GM21515 (cell line): ENCODE data around the gene TBXT.
"Not testable (repeated sequence)": the region's sequence is repeated elsewhere in the genome, so short reads cannot be mapped to it uniquely, and the experiment has no call there.

Experiments
- ATAC-seq: cut with Tn5 transposase; IDR thresholded peaks from one replicate; pipeline ENCODE4 v1.9.1; 2021; ENCODE audit not compliant: unreplicated experiment

TBXT gene, protein sequence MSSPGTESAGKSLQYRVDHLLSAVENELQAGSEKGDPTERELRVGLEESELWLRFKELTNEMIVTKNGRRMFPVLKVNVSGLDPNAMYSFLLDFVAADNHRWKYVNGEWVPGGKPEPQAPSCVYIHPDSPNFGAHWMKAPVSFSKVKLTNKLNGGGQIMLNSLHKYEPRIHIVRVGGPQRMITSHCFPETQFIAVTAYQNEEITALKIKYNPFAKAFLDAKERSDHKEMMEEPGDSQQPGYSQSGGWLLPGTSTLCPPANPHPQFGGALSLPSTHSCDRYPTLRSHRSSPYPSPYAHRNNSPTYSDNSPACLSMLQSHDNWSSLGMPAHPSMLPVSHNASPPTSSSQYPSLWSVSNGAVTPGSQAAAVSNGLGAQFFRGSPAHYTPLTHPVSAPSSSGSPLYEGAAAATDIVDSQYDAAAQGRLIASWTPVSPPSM

DNA sequence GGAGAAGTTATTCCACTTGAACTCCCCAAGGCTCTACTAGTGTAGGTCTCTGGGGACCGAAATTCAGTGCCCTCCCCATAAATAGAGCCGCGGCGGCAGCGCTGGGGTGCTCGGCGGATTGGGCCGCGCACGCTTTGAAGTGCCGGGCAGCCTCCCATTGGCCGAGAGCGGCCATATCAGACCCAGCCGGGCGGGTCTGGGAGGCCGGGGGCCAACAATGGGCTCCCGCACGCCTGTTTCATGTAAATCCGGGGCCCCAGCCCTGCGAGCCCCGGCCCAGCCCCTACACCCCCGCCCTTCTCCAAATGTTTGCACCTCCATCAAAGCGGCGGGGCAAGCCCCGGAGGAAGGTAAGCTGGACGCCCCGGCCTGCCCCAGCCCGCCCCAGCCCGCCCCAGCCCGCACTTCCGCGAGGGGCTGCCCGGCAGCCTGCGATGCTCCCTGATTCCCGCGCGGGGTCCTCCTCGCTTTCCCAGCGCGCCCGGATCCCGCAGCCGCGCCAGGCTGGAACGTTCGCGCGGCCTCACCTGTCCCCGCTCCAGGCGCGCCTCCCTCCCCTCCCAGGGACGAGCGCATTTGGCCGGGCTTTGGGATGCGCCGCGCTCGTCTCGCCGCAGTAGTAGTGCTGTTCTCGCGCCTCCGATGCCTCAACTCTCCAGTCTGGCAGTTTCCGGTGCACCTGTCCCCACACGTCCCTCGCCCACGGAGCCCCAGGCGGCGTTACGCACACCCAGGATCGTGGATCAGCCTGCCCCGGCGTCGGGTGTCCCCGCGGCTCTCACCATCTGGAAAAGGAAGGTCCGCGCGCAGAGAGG lies at the start of gene TBXT:
Gene TBXT (minus strand): TSS at position 51 of the 815 bp plus-strand sequence. CDS start 260 bp downstream, outside the sequence.
- ATAC-seq: no peak

DNA sequence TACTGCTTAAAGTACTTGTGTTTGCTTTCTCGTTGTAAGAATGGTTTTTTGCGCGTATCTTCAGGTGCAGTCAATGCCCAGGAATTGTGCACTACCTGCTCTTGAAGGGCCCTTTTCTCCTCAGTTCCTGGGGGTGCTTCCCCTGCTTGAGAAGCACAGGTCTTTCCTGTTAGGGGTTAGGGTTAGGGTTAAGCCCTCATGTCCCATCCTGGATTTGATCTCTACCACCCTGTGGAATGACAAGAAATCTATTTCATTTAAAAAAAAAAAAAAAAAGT lies 39.6 kb upstream of the TBXT start:
- no peak for ATAC-seq

DNA sequence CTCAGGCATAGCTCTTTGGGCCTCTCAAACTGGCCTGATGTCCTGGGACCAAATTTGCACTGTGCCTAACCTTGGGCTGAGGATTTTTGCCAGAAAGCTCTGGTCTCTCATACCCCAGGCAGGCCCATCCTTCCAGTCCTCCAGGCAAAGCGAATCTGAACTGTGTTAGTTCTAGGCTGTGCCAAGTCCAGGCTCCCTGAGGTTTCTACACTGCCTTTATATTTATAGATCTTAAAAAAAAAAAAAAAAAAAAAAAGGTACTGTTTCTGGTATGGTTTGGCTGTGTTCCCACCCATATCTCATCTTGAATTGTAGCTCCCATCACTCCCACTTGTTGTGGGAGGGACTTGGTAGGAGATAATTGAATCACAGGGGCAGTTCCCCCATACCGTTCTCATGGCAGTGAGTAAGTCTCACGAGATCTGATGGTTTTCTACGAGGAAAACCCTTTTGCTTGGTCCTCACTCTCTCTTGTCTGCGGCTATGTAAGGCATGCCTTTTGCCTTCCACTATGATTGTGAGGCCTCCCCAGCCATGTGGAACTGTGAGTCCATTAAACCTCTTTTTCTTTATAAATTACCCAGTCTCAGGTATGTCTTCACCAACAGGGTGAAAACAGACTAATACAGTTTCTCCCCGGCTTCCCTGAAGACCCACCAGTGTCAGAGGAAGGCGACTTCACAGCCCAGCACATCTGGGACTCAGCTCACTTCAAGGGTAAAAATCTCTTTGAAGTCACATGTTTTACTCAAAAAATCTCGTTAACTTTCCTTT lies 39.0 kb upstream of the TBXT start:
- no peak for ATAC-seq

DNA sequence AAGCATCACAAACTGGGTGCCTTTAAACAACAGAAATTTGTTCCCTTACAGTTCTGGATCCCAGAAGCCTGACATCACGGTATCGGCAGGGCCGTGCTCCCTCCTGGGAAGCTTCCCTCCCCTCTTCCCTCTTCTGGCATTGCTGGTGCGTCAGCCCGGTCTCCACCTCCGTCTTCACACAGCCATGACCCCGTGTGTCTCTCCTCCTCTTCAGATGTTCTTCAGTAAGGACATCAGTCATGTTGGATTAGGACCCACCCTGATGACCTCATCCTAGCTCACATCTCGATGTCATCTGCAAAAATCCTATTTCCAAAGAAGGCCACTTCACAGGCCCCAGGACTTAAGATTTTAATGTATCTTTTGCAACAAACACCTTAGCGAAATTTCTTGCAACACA lies 38.4 kb upstream of the TBXT start:
- no peak for ATAC-seq

DNA sequence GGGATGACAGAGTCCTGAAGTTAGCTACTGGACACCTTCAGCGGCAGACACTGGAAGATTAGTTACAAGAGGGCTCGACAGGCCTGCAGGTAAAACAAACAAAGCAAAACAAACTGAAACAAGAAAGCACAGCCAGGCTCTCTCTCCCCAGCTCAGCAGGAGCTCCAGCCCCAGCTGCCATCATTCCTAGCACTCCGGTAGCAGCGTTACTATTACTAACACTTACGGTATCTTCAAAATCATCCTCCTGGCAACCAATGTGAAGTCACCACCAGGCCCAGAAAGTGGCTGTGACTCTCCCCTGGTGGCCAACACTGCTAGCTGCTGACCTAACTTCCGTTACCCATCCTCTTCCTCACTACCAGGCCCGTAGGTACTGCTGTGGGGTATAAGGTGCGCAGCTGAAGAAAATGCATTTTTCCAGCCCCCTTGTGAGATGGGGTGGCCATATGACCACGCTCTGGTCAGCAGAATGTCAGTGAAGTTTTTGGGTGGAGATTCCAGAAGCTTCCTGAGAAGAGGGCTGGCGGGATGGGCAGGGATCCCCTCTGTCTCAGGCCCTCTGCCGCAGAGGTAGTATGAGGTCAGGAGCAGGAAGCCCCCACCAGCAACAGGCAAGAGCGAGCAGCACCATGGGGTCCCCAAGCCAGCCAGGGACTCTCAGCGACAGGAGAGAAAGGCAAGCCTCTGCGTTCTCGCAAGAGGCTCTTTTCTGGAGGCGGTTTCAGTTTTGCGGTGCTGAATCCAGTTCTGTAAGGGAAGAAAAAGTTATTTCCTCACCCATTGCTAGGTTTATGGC lies 37.4 kb upstream of the TBXT start:
- no peak for ATAC-seq

DNA sequence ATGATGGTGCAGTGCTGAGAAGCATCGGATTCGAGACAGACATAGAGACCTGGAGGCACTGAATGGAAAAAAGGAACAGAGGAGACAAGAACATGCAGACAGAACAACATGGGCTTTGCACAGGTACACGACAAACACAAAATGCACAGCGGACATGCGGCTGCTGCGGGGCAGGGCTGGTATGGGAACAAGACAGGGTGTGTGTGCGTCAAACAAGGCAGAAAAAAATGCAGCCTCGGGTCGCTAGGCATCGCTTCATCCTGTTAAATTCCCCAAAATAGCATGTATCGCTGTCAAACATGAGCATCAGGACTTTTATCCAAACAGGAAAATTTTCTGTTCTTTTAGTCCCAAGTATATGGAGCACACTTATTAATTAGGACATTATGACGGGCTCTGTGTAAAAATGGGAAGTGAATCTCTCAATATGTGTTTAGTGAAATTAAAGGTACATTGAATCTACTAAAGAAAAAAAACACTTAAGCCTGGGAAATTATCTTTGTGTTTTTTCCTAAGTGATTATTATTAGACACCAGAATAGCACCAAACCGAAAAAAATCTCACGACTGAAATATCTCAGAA lies 36.1 kb upstream of the TBXT start:
- ATAC-seq: no peak

DNA sequence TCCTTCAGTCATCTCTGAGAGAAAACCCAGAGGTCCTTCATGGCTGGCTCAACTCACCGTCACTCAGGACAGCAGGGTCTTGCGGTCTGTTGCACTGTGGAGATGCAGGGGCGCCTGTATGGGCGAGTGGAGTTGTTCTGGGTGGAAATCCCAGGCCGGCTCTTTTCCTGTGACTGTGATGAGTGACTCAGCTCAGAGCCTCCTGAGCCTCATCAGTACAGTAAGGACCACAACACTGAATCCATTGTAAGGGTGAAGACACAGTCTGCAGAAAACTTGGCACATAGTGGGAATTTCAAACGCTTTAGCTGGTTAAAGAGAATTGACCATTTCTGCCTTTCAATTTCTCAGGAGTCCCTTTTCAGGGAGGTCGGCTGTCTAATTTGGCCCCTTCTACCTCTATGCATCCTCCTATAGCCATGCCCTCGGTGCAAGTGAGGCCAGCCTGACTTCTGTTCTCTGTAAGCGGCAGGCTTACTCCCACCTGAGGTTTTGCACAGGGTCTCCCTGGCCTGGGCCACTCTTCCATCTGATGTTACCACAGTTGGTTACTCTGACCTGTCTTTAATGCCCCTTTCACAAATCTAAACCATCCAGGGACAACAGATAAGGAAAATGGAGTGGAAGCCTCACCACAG lies 35.5 kb upstream of the TBXT start:
- ATAC-seq: no peak

DNA sequence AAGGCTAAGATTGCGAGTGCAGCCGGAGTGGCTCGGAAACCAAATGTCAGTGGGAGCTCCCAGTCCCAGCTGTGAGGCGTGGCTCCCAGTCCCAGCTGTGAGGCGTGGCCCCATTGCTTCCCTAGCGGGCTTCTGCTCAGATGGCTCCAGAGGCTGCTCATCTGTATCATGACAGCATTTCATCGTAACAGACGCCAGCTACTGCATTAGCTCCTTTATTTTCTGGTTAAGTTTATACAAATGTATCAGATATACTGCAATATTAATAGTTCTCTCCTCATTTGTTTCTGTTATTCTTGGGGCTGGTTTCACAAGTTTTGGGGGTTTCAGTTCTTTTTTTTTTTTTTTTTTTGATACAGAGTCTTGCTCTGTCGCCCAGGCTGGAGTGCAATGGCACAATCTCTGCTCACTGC lies 34.7 kb upstream of the TBXT start:
- ATAC-seq: peak; percentile 86

DNA sequence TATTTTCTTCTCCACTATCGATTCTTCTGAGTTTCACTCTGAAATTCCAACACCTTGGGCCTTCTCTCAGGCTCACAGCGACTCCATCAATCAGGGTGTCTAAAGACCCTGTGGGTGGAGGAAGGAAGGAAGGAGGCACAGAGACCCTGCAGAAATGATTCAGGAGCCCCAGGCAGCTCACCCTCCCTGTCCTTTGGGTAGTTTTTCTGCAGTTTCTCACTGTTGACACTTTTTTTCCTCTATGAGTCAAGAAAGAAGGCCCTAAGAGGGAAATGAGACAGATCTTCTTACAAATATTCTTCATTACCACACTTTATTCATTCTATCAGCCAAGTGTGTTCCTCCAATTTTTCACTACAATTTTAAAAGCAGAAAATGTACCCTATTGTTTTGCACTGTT lies 34.2 kb upstream of the TBXT start:
- peak; percentile 16 for ATAC-seq

DNA sequence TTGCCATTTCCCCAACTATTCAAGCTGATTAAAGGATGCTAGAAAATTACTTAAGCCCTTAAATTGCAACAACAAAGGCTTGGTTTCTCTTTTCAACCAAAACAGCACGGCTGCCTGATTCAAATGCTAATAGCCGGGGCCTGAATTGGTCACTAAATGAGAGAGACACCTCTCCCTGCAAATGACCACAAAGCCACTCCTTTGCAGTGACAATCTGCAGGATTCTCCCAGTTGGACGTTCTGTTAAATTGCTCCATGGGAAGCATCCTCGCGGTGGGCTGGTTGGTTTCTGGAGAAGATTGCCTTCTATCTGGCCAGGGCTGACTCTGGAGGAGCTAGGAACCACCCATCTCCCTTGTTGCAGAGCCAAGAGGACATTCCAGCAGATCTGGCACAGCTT lies 29.7 kb upstream of the TBXT start:
- no peak for ATAC-seq

DNA sequence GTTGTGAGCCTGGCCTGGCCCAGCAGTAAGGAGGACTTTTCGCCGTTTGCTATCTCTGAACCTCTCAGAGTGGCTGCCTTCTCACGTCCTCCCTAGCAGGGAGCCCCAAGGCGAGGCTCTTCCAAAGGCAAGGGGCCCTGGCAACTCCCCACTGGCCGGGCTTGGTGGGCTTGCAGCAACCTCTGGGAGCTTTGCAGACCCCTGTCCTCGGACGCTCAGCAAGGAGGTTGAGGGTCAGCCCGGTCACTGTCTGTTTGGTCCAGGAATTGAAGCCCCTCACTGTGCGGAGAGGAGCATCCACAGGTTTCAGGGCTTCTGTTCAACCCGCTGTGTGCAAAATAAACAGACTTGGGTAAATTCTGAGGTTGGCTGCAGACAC lies 28.2 kb upstream of the TBXT start:
- no peak for ATAC-seq

DNA sequence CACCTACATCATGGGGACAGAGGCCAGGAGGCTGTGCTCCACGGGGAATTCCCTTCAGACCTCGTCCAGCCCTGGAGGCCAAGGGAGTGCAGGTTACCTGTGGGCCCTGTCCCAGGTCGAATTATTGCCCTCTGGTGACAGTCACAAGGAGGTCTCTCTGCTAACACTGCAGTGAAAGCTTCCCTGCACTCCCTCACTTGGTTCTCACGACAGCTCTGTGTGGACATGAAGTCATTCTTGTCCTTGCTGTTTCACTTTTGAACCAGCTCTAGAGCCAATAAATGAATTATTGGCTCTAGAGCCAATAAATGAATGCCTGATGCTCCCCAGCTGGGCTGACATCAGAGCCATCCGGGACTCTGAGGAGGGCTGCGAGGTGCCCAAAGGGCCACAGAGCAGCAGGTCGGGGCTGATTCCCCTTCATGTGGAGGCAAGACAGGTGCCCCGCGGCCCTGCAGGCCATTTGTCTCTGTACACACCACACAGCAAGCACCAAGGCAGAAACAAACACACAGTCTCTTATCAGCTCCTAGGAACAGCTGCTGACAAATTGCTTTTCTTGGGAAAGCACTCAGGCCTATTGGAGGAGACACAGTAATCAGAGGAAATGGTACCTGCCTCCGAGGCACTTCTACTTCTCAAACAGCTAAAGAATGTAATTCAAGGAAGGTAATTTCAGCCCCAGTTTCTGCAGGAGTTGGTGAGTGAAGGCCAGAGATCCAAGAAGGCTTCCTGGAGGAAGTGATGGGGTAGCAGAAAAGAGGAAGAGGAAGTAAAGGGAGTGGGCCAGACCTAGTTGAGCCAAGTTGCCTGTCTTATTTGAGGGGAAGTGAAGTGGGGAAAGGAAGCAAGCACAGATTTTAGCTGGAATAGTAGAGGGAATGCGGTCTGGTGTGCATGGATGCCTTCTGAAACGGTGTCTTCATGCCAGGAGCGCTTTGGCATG lies 27.5 kb upstream of the TBXT start:
- ATAC-seq: no peak

DNA sequence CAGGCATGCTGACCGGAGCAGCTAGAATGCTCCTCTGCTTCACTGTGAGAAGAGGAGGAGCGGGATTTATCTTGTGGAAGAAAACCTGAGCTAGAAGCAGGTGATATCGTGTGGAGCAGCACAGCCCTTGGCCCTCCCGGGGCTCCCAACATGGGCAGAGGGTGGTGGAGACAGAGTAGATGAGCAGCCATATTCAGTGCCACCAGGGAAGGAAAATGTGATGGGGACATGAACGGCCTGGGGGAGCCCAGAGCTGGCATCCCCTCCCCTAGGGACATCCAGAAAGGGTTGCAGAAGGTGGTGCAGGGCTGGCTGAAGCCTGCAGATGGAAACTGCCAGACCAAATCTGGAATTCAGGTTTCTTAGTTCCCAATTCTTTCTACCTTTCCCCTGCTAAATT lies 24.9 kb upstream of the TBXT start:
- no peak for ATAC-seq

DNA sequence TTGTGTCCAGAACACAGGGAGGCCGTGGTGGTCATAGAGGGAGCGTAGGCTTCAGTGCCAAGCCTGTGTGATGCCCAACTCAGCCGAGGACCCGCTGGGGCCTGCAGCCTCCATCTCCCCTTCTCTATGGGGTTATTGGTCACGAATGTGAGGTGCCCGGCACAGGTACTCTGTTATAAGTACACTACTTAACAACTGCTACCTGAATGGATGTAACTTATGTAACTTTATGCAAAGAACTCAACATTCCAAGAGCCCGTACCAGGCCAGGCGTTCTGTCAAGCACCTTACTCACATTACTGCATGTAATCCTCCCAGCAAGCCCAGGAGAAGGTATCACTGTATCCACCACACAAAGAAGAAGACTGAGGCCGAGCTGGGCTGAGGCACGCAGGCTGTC lies 24.5 kb upstream of the TBXT start:
- no peak for ATAC-seq

DNA sequence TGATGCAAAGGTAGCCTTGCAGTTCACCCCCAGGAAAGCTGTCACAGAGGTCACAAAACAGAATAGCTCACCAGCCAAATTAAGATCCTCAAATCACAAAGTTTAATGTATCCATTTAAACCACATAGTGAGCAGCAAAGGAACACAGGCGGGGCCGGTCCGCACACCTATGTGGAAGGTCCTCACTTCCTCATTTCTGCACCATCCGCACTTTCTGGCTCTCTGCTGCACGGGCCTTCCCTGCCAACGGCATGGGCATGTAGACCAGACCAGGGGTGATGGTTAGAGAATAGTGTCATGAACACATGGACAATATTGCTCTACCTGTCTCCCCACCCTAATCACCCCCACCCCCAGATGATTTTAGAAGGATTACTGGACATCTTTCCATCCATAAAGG lies 12.1 kb upstream of the TBXT start:
- ATAC-seq: no peak

DNA sequence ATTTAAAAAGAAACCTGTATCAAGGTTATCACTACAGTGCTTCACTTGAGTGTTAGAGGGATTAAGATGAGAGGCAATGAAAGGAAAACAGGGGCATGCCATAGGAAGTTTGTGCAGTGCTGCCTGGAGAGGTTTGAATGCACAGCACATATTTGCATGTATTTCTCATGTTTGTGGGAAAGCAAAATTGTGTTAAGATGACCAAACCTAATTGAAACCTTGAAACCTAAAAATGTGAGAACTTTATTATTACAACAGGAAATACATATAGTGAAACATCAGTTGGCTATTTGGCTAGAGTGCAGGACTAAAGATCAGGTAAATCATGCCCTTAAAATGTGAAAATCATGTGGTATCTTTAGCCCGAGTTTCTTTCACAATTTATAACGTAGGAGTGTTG lies 8.5 kb upstream of the TBXT start:
- ATAC-seq: no peak

DNA sequence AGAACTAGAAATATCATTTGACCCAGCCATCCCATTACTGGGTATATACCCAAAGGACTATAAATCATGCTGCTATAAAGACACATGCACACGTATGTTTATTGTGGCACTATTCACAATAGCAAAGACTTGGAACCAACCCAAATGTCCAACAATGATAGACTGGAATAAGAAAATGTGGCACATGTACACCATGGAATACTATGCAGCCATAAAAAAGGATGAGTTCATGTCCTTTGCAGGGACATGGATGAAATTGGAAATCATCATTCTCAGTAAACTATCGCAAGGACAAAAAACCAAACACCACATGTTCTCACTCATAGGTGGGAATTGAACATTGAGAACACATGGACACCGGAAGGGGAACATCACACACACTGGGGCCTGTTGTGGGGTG lies 7.4 kb upstream of the TBXT start:
- not testable (repeated sequence) for ATAC-seq

DNA sequence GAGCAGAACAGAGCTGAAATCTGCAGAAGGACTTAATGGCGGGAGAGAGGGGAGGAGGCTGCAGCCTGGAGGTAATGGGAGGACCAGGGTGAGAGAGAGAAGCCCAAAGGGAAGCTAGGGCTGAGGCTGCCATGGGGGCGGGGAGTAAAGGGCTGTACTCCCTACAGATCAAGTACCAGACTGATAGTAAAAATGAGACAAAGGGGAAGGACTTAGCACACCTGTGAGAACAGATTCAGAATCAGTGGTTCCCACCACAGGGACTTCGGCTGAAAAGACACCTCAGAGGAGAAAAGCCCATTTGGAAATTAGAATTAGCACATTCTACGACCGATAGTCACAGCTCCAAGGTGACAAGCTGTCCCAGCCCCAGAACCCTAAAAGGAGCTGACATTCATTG lies 6.4 kb upstream of the TBXT start:
- no peak for ATAC-seq
